SU-DHL-6 (cell line): Measurements from ENCODE around the gene RARB.

Experiments
- EZH2phosphoT487 ChIP-seq: fragments of 200-600 bp; sonication (generic), shearing (Covaris generic); conservative IDR thresholded peaks from 2 replicates; pipeline ENCODE4 v1.6.1; 2018; ENCODE audit warnings: mild to moderate bottlenecking, antibody characterized with exemption, low read length, moderate library complexity, mixed read lengths
- TF ChIP-seq, protein P1 (sequence below): fragments of 200-600 bp; sonication (generic); IDR thresholded peaks from one replicate; pipeline ENCODE4 v1.5.1; 2017; ENCODE audit warnings: antibody characterized with exemption, mild to moderate bottlenecking, low read length, moderate library complexity; ENCODE audit not compliant: insufficient read depth, poor library complexity, severe bottlenecking

DNA sequence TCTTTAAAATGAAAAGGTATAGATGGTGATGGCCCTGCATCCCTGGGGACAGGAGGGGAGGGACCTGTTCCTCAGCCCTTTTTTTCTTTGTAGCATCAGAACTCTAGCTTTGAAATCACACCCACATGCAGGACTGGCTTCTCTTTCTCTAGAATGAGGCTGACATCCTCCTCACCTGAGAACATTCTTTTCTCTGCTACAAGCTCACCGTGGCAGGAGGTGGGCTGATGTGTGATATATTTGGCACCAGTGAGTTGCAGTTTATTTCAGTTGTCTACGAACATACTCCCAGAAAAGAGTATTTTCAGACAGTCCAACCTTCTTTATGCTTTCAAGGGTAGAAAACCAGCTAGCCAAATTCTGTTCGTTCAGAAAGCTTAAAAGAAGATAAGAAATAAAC lies 43.6 kb upstream of the RARB start:
- TF ChIP-seq, protein P1, sequence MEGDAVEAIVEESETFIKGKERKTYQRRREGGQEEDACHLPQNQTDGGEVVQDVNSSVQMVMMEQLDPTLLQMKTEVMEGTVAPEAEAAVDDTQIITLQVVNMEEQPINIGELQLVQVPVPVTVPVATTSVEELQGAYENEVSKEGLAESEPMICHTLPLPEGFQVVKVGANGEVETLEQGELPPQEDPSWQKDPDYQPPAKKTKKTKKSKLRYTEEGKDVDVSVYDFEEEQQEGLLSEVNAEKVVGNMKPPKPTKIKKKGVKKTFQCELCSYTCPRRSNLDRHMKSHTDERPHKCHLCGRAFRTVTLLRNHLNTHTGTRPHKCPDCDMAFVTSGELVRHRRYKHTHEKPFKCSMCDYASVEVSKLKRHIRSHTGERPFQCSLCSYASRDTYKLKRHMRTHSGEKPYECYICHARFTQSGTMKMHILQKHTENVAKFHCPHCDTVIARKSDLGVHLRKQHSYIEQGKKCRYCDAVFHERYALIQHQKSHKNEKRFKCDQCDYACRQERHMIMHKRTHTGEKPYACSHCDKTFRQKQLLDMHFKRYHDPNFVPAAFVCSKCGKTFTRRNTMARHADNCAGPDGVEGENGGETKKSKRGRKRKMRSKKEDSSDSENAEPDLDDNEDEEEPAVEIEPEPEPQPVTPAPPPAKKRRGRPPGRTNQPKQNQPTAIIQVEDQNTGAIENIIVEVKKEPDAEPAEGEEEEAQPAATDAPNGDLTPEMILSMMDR = no peak
- no peak for TF ChIP-seq EZH2phosphoT487
